K562 (cell line): ENCODE data around the gene TOGARAM2. TPM values are rescaled to one million over a fixed set of nuclear protein-coding genes. Genes with fewer than 3 reads are reported as not detected.

ENCODE experiments used
- ATAC-seq: fragments of 200-7000 bp; cut with Tn5 transposase; 3 replicates; pipeline ENCODE4 v1.9.1; 2020; ENCODE audit warnings: moderate library complexity
- BruUV-seq: library from RNA; stranded (reverse); fragments of 400-500 nt; replicated peaks from 2 replicates; lab custom pipeline; 2021; lab: Mats Ljungman, UMichigan
- CTCF ChIA-PET: fragments of 300-600 bp; formaldehyde crosslinking; extraction: SDS; loops from one replicate; lab custom pipeline; 2021; ENCODE audit warnings: low intra/inter-chr PET ratio; lab: Yijun Ruan, JAX
- POLR2A ChIA-PET: fragments of 300-600, 350-650 bp; sonication (Branson Sonifier 250); formaldehyde crosslinking; extraction: SDS; loops from one replicate; lab custom pipeline; 2021; ENCODE audit warnings: antibody characterized with exemption, inconsistent platforms; lab: Yijun Ruan, JAX
- DNase-seq, 4 experiments: peaks; one replicate each; pipeline versions ENCODE4 v3.0.0 to v3.0.0-alpha.2; 2011 to 2018; ENCODE audit warnings: low spot score in 3 of 4, mixed read lengths in 3 of 4; ENCODE audit errors: extremely low read depth in 1 of 4
- FAIRE-seq: peaks from 2 replicates; lab custom pipeline; 2011; peaks lifted over from hg19 to GRCh38; lab: Jason Lieb, UNC
- H2AFZ ChIP-seq: 2 replicates; pipeline ENCODE4 v1.6.0; 2011; ENCODE audit warnings: low read depth, low read length, control low read depth, inconsistent platforms
- H3K27ac ChIP-seq: fragments of 200-600 bp; 3 replicates; pipeline ENCODE4 v1.8.0; 2011; ENCODE audit warnings: low read depth, mild to moderate bottlenecking, control low read depth, inconsistent platforms, low read length, moderate library complexity, mixed read lengths; ENCODE audit errors: extremely low read depth
- H3K27me3 ChIP-seq, 2 experiments: fragments of 300-600 bp in 1 of 2; 2 replicates in 1 of 2; 3 replicates in 1 of 2; pipeline versions ENCODE4 v1.6.0 to v1.8.0; 2011; ENCODE audit warnings: inconsistent platforms in 2 of 2, low read length in 2 of 2, mild to moderate bottlenecking in 1 of 2, mixed read lengths in 1 of 2, moderate library complexity in 1 of 2; ENCODE audit not compliant: control insufficient read depth in 2 of 2, insufficient read depth in 2 of 2
- H3K36me3 ChIP-seq: fragments of 300-600 bp; 3 replicates; pipeline ENCODE4 v1.8.0; 2011; ENCODE audit warnings: mild to moderate bottlenecking, low read length, inconsistent platforms; ENCODE audit not compliant: control insufficient read depth, insufficient read depth
- H3K4me1 ChIP-seq, 2 experiments: fragments of 200-600 bp in 1 of 2; replicated peaks in 1 of 2; 2 replicates in 1 of 2; 3 replicates in 1 of 2; pipeline versions ENCODE4 v1.5.1 to v1.8.0; 2011; ENCODE audit warnings: inconsistent platforms in 2 of 2, low read length in 2 of 2, mild to moderate bottlenecking in 1 of 2, mixed read lengths in 1 of 2, moderate library complexity in 1 of 2; ENCODE audit not compliant: control insufficient read depth in 2 of 2, insufficient read depth in 2 of 2
- H3K4me2 ChIP-seq: 2 replicates; pipeline ENCODE4 v1.6.1; 2011; ENCODE audit warnings: low read length, control low read depth, inconsistent platforms, mixed read lengths; ENCODE audit not compliant: insufficient read depth
- H3K4me3 ChIP-seq: fragments of 200-600 bp; sonication (generic), shearing (Covaris generic); 2 replicates; pipeline ENCODE4 v1.5.1; 2016; ENCODE audit warnings: control low read depth, inconsistent platforms
- H3K79me2 ChIP-seq: fragments of 200-600 bp; 3 replicates; pipeline ENCODE4 v1.8.0; 2011; ENCODE audit warnings: low read length, inconsistent platforms; ENCODE audit not compliant: control insufficient read depth, insufficient read depth
- H3K9ac ChIP-seq, 2 experiments: 2 replicates each; pipeline versions ENCODE4 v1.6.0 to v1.6.1; 2011; ENCODE audit warnings: low read depth in 2 of 2, low read length in 2 of 2, control low read depth in 1 of 2, inconsistent platforms in 1 of 2, mild to moderate bottlenecking in 1 of 2, mixed read lengths in 1 of 2; ENCODE audit not compliant: insufficient read depth in 1 of 2
- H3K9me1 ChIP-seq: one replicate; pipeline ENCODE4 v1.6.0; 2011; ENCODE audit warnings: inconsistent platforms, mild to moderate bottlenecking, low read length, moderate library complexity; ENCODE audit not compliant: control insufficient read depth, insufficient read depth
- H3K9me3 ChIP-seq: replicated peaks from 2 replicates; pipeline ENCODE4 v1.5.1; 2011; ENCODE audit warnings: low read depth, low read length, inconsistent platforms; ENCODE audit not compliant: control insufficient read depth, insufficient read depth
- H4K20me1 ChIP-seq: replicated peaks from 2 replicates; pipeline ENCODE4 v1.6.1; 2011; ENCODE audit warnings: low read length, inconsistent platforms, mixed read lengths; ENCODE audit not compliant: control insufficient read depth, insufficient read depth
- CHD1 ChIP-seq: fragments of 200-600 bp; sonication (generic); IDR thresholded peaks from one replicate; pipeline ENCODE4 v1.6.1; 2012; ENCODE audit warnings: mild to moderate bottlenecking, moderate library complexity, low read length, inconsistent platforms
- MYNN ChIP-seq, 2 experiments: sonication (generic); formaldehyde crosslinking in 1 of 2; IDR thresholded peaks; 2 replicates each; pipeline versions ENCODE4 v1.5.0 to v1.6.1; 2016 to 2020; ENCODE audit warnings: antibody characterized with exemption in 1 of 2, missing genetic modification reagents in 1 of 2
- PCBP2 ChIP-seq: fragments of 200-400 bp; formaldehyde crosslinking; IDR thresholded peaks from 2 replicates; pipeline ENCODE4 v1.6.1; 2018; ENCODE audit warnings: low read length, low read depth, mild to moderate bottlenecking, moderate library complexity; ENCODE audit not compliant: poor library complexity, severe bottlenecking
- STAG1 ChIP-seq: sonication (generic); formaldehyde crosslinking; IDR thresholded peaks from 2 replicates; pipeline ENCODE4 v1.5.0; 2020; ENCODE audit warnings: missing genetic modification reagents, borderline replicate concordance
- WGBS: fragments of 100-300 bp; shearing (Covaris generic); methylation state at CpG from one replicate; pipeline ENCODE4 v1.1.6; 2016; ENCODE audit warnings: low coverage, mixed read lengths; ENCODE audit not compliant: insufficient coverage; ENCODE audit errors: missing lambda C conversion rate; 5-methylcytosine and 5-hydroxymethylcytosine counted together
- in situ Hi-C: fragments of 300-500 bp; cut with MboI; formaldehyde crosslinking; loops from 4 replicates; pipeline ENCODE4 v1.15.0; 2018; ENCODE audit warnings: inconsistent platforms, mixed read lengths
- intact Hi-C: fragments of 100-400 bp; cut with micrococcal nuclease; formaldehyde crosslinking; loops from 2 replicates; pipeline ENCODE4 v1.14.2; 2022
- polyA plus RNA-seq, 8 experiments: library from polyadenylated mRNA; depleted of rRNA in 4 of 8; stranded (reverse) in 5 of 8; unstranded in 3 of 8; fragments of >200 nt; fragmentation: Nextera tagmentation in 2 of 8; fragmentation: Illumina TruSeq in 1 of 8; extraction: Ambion mirVana in 2 of 8; extraction: Trizol in 1 of 8; gene quantifications; 2 replicates each; pipeline versions ENCODE4 v1.2.1 to v1.2.3, GENCODE V29; 2011 to 2014; ENCODE audit warnings: inconsistent platforms in 1 of 8, missing spikeins in 1 of 8
- total RNA-seq, 7 experiments: library from RNA; depleted of rRNA in 6 of 7; stranded (reverse); fragments of >200 nt in 6 of 7; fragmentation: Illumina TruSeq in 2 of 7; extraction: Trizol in 2 of 7; gene quantifications; 2 replicates each; pipeline versions ENCODE4 v1.2.1 to v1.2.3, GENCODE V29; 2011 to 2021; ENCODE audit warnings: low replicate concordance in 1 of 7
- TF ChIP-seq, protein P1 (sequence below): sonication (generic); formaldehyde crosslinking; IDR thresholded peaks from 2 replicates; pipeline ENCODE4 v1.5.0; 2020; ENCODE audit warnings: missing genetic modification reagents
- TF ChIP-seq, protein P2 (sequence below), 3 experiments: IDR thresholded peaks in 2 of 3; conservative IDR thresholded peaks in 1 of 3; 2 replicates each; pipeline ENCODE4 v1.5.1; 2011 to 2012; ENCODE audit warnings: low read length in 3 of 3, mild to moderate bottlenecking in 3 of 3, control low read depth in 2 of 3, improper control_type of control experiment in 1 of 3, inconsistent platforms in 1 of 3, low read depth in 1 of 3, mixed read lengths in 1 of 3, moderate library complexity in 1 of 3; ENCODE audit not compliant: insufficient read depth in 2 of 3

TOGARAM2 gene
- total and polyA plus RNA-seq, 9 of the 15 experiments (the other 6 are each of a cell fraction or from before 2014, with no cell fraction given) = not detected

DNA sequence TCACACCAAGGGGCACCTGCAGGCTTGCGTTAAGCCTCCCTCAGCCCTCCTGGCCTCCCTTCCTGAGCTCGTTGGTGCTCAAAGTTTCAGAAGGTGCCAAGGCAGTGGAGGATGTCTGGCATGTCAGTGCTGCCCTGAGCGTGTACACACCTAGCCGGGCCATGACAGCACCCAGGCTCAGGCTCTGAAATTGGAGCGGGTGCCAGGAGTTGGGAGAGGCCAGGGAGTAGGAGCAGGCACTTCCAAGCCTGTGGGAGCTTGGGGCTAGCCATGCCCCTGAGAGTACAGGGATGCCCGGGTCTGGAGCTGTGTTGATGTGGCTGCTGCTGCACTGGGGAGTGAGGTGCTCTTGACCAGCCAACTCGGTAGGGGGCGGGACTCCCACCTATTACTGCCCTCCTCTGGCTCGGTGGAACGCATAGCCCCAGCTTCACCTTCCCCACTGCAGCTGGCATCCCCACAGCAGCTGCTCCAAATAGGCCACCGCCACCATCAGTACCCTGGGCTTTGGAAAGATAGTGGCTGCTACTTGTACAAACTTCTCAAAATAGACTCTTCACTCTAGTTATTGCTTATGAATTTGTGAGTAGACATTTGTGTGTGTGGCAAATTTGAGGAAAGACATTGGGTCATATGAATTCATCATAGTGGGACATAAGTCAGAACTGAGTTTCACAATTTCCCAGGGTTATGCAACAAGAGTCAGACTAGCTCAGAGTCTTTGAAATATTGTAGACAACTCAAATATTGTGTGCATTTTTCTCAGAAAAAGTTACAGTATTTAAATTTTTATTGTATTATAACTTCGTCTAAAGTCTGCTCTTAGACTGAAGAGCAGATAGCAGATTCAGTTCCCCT lies 100.0 kb downstream of the TOGARAM2 start:
- no peak for ATAC-seq
- CTCF ChIA-PET = no interaction called here
- BruUV-seq = no TSS peak
- Histone ChIP-seq H3K79me2 (no peaks in the 10 kb centered on the region), H2AFZ (no peak overlapping the region), H3K9me3 (no peaks in the 10 kb centered on the region), H3K27me3 (peaks cover 2 to 10% of the 10 kb centered on the region in 2 experiments; a peak in 3 of 5 replicates), H3K27ac (no peak overlapping the region), H3K4me2 (no peak overlapping the region), H3K9ac (no peak overlapping the region), H3K36me3 (no peaks in the 10 kb centered on the region), H3K4me1 (no peaks in the 10 kb centered on the region), H3K9me1 (no peaks in the 10 kb centered on the region), H4K20me1 (no peaks in the 10 kb centered on the region), H3K4me3 (no peak overlapping the region)
- in situ Hi-C loops (no loop called here), intact Hi-C loops (no loop called here)
- FAIRE-seq = no peak
- DNase-seq = no peak
- WGBS = 0% methylated on average over 12 of the region's 12 CpGs
- POLR2A ChIA-PET = no interaction called here
- TF ChIP-seq, protein P1, sequence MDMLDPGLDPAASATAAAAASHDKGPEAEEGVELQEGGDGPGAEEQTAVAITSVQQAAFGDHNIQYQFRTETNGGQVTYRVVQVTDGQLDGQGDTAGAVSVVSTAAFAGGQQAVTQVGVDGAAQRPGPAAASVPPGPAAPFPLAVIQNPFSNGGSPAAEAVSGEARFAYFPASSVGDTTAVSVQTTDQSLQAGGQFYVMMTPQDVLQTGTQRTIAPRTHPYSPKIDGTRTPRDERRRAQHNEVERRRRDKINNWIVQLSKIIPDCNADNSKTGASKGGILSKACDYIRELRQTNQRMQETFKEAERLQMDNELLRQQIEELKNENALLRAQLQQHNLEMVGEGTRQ (CRISPR knock-in tag) = no peak
- TF ChIP-seq PCBP2 (no peak), CHD1 (no peak), MYNN (IDR thresholded peaks at IDR 0.05) (no peak), MYNN (CRISPR knock-in tag; IDR thresholded peaks at IDR 0.05) (no peak), STAG1 (no peak)
- TF ChIP-seq, protein P2, sequence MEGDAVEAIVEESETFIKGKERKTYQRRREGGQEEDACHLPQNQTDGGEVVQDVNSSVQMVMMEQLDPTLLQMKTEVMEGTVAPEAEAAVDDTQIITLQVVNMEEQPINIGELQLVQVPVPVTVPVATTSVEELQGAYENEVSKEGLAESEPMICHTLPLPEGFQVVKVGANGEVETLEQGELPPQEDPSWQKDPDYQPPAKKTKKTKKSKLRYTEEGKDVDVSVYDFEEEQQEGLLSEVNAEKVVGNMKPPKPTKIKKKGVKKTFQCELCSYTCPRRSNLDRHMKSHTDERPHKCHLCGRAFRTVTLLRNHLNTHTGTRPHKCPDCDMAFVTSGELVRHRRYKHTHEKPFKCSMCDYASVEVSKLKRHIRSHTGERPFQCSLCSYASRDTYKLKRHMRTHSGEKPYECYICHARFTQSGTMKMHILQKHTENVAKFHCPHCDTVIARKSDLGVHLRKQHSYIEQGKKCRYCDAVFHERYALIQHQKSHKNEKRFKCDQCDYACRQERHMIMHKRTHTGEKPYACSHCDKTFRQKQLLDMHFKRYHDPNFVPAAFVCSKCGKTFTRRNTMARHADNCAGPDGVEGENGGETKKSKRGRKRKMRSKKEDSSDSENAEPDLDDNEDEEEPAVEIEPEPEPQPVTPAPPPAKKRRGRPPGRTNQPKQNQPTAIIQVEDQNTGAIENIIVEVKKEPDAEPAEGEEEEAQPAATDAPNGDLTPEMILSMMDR (IDR thresholded peaks at IDR 0.05 in 2 of 3, conservative IDR thresholded peaks at IDR 0.05 in 1 of 3; ENCODE audit: insufficient read depth in 2 of 3, low read depth in 1 of 3, low read length in 3 of 3) = peak in 1 of 3 experiments; percentile 16; a peak in 1 of 6 replicates
